C4-2B (cell line): Measurements from ENCODE around the gene KCNQ5.

Experiments used
- H3K27ac ChIP-seq: fragments of 450-650 bp; 2 replicates; pipeline ENCODE4 v1.5.1; 2017
- ZFX ChIP-seq: fragments of 450-650 bp; IDR thresholded peaks from 2 replicates; pipeline ENCODE4 v1.6.1; 2017
- TF ChIP-seq, protein P1 (sequence below): fragments of 450-650 bp; conservative IDR thresholded peaks from 2 replicates; pipeline ENCODE4 v1.5.1; 2017; ENCODE audit warnings: mild to moderate bottlenecking

The KCNQ5 gene

DNA sequence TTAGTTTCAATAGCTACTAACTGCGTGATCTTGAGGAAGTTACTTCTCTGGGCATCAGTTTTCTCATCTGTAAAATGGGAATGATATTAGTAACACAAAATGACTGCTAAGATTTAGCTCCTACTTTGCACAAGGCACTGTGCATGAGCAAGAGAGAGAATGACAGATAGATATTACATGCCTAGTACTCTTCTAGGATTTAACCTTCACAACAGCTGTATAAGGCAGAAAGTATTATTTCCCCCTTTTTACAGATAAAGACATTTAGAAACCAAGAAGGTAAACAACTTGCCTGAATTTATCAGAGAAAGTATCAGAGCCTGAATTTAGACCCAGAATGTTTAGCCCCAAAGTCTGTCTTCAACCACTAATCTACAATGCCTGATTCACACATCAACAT is 321.8 kb downstream of the KCNQ5 start:
- no peak overlapping the region for H3K27ac ChIP-seq
- TF ChIP-seq ZFX = no peak
- TF ChIP-seq, protein P1, sequence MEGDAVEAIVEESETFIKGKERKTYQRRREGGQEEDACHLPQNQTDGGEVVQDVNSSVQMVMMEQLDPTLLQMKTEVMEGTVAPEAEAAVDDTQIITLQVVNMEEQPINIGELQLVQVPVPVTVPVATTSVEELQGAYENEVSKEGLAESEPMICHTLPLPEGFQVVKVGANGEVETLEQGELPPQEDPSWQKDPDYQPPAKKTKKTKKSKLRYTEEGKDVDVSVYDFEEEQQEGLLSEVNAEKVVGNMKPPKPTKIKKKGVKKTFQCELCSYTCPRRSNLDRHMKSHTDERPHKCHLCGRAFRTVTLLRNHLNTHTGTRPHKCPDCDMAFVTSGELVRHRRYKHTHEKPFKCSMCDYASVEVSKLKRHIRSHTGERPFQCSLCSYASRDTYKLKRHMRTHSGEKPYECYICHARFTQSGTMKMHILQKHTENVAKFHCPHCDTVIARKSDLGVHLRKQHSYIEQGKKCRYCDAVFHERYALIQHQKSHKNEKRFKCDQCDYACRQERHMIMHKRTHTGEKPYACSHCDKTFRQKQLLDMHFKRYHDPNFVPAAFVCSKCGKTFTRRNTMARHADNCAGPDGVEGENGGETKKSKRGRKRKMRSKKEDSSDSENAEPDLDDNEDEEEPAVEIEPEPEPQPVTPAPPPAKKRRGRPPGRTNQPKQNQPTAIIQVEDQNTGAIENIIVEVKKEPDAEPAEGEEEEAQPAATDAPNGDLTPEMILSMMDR = no peak

DNA sequence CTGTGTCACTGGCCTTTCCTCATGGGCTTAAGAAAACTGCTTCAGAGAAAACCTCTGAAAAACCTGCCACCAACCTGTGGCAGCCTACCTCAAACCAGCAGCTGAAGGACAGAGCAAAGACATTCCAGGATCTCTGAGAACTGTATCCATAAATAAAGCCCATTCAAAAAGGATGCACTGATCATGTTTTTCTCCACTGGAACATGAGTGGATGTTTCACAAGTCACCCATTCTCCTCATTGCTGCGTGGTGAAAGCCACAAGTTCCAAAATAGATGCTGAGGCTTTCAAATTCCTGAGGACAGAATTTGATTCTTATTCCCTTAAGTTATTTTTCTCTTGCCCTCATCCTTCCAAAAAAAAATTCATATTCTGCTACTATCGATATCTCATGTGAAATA is 322.8 kb downstream of the KCNQ5 start:
- TF ChIP-seq, protein P1 = no peak
- H3K27ac ChIP-seq = no peak overlapping the region

DNA sequence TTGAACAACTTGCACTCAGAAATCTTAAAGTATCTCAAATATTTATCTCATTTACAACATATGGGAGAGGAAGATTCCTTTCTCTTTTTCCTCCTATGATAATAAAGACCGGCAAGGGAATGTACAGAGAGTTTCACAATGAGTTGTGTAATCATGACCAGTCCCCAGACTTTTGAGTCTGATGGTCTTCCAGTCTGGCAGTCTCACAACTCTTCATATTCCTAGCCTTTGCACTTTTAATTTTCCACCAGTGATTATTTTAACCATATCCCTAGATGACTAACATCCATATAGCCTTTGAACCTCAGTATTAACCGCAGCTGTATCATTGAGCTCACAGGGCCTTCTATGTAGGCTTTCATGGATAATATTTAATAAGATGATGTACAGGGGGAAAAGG is 324.9 kb downstream of the KCNQ5 start:
- TF ChIP-seq, protein P1 = no peak
- H3K27ac ChIP-seq = no peak overlapping the region

DNA sequence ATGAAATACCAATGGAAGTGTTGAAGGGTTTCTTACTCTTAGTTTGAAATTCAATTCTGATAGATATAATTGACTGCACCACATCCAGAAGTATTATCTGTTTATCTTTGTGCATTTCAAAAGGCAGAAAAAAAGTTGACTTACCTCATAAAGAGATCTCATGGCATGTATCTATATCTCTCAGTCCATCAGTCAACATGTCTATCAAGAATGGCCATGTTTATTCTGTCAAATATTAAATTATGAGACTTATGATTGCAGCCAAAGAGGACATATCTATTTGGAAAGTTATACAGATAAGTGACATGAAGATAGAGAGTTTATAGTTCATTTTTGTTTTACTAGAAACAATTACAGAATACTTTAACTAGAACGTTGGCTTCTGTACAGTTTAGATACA is 325.7 kb downstream of the KCNQ5 start:
- no peak overlapping the region for H3K27ac ChIP-seq
- TF ChIP-seq ZFX = no peak
- TF ChIP-seq, protein P1 = no peak

DNA sequence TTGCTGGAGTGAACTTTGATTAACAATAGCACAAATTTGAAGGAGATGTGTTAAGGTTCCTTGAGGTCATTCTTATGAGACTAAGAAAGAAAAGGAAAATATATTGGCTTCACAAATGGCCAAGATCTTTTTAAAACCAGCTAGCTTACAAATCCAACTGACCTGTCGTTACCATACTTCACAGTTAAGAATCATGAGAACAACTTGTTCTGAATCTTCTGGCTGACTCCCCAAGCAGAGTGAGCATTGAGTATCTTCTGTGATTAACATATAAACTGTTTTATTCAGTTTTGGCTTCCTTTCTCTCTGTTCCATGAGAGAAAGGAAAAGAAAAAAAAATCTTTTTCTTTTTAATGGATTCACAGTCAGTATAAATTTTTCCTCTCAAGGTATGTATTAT is 326.3 kb downstream of the KCNQ5 start:
- no peak overlapping the region for H3K27ac ChIP-seq
- TF ChIP-seq, protein P1 = no peak
- TF ChIP-seq ZFX = no peak

DNA sequence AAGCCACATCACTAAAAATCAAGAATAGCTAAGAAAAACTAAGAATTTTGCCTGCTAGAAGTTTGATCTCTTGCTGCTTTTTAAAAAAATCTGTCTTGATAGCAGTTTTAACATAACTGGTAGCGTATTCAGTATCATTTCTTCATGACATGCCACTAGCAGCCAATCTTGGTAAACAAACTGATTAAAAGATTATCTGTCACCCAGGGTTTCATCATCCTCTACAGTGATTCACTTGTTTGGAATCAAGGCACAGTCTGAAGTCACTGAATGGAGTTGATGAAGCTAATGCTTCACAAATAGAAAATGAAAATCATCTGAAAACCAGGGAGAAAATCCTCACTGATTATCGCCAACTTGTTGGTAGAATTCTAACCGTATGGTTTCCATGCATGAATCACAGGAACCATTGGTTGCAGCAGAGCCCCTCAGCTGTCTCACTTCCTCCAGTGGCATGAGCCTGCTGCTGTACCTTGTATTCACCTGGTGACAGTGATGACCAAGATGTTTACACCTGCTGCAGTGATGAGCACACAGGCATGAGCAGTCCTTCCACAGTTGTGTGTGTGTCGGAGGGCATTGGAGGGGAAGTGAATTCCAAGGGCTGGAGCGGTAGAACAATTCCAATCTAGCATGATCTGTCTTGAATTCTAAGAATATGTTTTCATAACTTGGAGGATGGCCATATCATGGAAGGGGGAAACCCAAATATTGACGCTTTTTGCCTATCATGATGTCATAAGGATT is 328.4 kb downstream of the KCNQ5 start:
- TF ChIP-seq, protein P1 = no peak
- no peak for TF ChIP-seq ZFX

DNA sequence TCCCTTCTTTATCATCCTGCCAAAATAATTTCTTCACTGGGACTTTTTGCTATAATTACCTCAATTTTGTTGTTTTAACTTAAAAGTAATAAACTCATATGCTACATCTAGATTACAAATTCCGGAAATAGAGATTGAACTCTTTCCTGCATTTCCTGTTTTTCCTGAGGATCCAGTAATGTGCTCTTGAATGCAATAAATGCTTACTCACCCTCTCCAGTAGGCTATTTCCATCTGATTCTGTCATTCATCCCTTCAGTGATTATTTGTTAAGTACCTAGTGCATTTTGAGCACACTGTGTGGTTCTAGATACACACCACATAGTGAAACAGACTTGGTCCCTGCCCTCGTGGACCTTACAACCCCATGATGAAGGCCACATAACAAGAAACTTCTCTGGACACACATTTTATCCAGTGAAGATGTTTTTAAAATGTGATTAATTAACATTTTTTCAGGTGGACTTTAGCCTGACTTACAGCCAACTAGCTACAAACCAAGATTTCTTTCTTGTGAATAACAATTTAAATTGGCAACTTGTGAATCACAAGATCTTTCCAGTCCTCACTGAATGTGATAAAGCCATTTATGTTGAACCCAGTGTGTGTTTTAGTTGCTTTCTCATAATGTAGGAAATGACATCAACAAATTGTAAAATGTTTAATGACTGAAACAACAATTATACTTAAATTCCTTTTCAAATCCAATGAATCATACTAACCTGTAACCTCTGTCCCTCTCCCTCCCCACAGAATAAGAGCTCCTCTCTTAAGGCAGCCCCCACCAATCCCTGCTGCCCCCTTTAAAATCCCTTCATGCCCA is 331.2 kb downstream of the KCNQ5 start:
- H3K27ac ChIP-seq = no peak overlapping the region

More for the DNA sequence above, 328.4 kb downstream of the KCNQ5 start:
- H3K27ac ChIP-seq = no peak overlapping the region

More for the DNA sequence above, 331.2 kb downstream of the KCNQ5 start:
- TF ChIP-seq, protein P1 = no peak
- TF ChIP-seq ZFX = no peak
